ENCODE measurements around the gene PTPRT. TPM values are rescaled to one million over a fixed set of nuclear protein-coding genes. Genes with fewer than 3 reads are reported as not detected.

PTPRT gene
- total RNA-seq, 1 experiment from 2014 or later = not detected

DNA sequence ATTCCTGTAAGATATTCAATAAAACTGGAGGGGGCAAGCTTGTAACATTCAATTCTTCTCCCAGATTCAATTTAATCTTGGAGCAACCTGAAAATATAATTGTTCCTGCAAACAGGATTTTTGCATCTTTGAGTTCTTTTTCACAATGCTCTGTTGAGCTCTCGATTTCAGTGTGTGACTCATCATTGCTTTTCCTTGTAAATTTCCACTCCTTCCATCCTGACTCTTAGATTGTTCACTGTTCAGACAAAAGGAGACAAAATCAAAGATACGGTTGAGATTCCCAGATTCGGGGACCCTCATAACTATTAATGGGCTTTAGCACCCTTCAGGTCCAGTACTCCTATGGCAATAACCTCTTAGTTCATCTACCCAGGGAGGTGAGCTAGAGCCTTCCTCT lies 999.6 kb downstream of the PTPRT start:
- CTCF ChIA-PET = no interaction called here
- DNase-seq (ENCODE audit: low spot score) = no peak
- Histone ChIP-seq H3K27ac (ENCODE audit: low read depth, low read length, poor library complexity, severe bottlenecking) (no peak overlapping the region), H3K36me3 (ENCODE audit: insufficient read depth, low read length, poor library complexity, severe bottlenecking) (no peaks in the 10 kb centered on the region), H3K9me3 (ENCODE audit: low read depth, low read length, poor library complexity, severe bottlenecking) (no peaks in the 10 kb centered on the region), H3K4me1 (ENCODE audit: insufficient read depth, low read length, poor library complexity, severe bottlenecking) (no peaks in the 10 kb centered on the region), H3K27me3 (replicated peaks; ENCODE audit: insufficient read depth, low read depth, low read length, poor library complexity) (no peaks in the 10 kb centered on the region), H3K4me3 (ENCODE audit: low read depth, low read length, poor library complexity, severe bottlenecking) (no peak overlapping the region)
- TF ChIP-seq, protein P1, sequence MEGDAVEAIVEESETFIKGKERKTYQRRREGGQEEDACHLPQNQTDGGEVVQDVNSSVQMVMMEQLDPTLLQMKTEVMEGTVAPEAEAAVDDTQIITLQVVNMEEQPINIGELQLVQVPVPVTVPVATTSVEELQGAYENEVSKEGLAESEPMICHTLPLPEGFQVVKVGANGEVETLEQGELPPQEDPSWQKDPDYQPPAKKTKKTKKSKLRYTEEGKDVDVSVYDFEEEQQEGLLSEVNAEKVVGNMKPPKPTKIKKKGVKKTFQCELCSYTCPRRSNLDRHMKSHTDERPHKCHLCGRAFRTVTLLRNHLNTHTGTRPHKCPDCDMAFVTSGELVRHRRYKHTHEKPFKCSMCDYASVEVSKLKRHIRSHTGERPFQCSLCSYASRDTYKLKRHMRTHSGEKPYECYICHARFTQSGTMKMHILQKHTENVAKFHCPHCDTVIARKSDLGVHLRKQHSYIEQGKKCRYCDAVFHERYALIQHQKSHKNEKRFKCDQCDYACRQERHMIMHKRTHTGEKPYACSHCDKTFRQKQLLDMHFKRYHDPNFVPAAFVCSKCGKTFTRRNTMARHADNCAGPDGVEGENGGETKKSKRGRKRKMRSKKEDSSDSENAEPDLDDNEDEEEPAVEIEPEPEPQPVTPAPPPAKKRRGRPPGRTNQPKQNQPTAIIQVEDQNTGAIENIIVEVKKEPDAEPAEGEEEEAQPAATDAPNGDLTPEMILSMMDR (conservative IDR thresholded peaks at IDR 0.05; ENCODE audit: low read depth, low read length) = no peak
- no peak for TF ChIP-seq EZH2 (IDR thresholded peaks at IDR 0.05; ENCODE audit: borderline replicate concordance, low read depth, low read length, poor library complexity, severe bottlenecking)
- intact Hi-C loops (cut with micrococcal nuclease; ENCODE audit: unreplicated experiment) = no loop called here
- POLR2A ChIA-PET (ENCODE audit: low non-redundant PET) = no interaction called here
- no TSS peak for BruUV-seq (replicated peaks)

DNA sequence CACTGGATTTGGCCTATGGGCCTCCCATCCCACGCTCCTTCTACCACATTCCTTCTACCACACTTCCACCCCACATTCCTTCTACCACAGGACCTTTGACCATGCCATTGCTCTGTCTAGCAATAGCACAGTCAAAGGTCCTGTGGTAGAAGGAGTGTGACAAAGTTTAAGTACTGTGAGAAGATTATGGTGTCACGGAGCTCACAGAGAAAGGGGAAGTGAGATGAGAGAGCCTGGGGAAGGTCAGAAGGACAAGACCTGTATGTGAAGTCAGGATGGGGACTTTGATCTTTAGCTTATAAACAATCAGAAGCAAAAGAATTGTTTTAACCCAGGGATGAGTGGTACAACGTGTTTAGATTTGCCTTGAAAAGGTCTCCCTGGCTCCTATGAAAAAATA lies 1003.4 kb downstream of the PTPRT start:
- intact Hi-C loops (cut with micrococcal nuclease; ENCODE audit: unreplicated experiment) = no loop called here
- Histone ChIP-seq H3K27me3 (replicated peaks; ENCODE audit: insufficient read depth, low read depth, low read length, poor library complexity) (no peaks in the 10 kb centered on the region), H3K9me3 (ENCODE audit: low read depth, low read length, poor library complexity, severe bottlenecking) (no peaks in the 10 kb centered on the region), H3K4me1 (ENCODE audit: insufficient read depth, low read length, poor library complexity, severe bottlenecking) (no peaks in the 10 kb centered on the region), H3K4me3 (ENCODE audit: low read depth, low read length, poor library complexity, severe bottlenecking) (no peak overlapping the region), H3K36me3 (ENCODE audit: insufficient read depth, low read length, poor library complexity, severe bottlenecking) (no peaks in the 10 kb centered on the region), H3K27ac (ENCODE audit: low read depth, low read length, poor library complexity, severe bottlenecking) (no peak overlapping the region)
- ChIA-PET CTCF (no interaction called here), POLR2A (ENCODE audit: low non-redundant PET) (no interaction called here)
- BruUV-seq (replicated peaks) = no TSS peak
- TF ChIP-seq, protein P1 (conservative IDR thresholded peaks at IDR 0.05; ENCODE audit: low read depth, low read length) = no peak
- TF ChIP-seq EZH2 (IDR thresholded peaks at IDR 0.05; ENCODE audit: borderline replicate concordance, low read depth, low read length, poor library complexity, severe bottlenecking) = no peak
- no peak for DNase-seq (ENCODE audit: low spot score)

- no TSS peak for BruUV-seq (replicated peaks)
- Histone ChIP-seq H3K36me3 (ENCODE audit: insufficient read depth, low read length, poor library complexity, severe bottlenecking) (no peaks in the 10 kb centered on the region), H3K4me3 (ENCODE audit: low read depth, low read length, poor library complexity, severe bottlenecking) (no peak overlapping the region), H3K9me3 (ENCODE audit: low read depth, low read length, poor library complexity, severe bottlenecking) (no peaks in the 10 kb centered on the region), H3K4me1 (ENCODE audit: insufficient read depth, low read length, poor library complexity, severe bottlenecking) (no peaks in the 10 kb centered on the region), H3K27me3 (replicated peaks; ENCODE audit: insufficient read depth, low read depth, low read length, poor library complexity) (no peaks in the 10 kb centered on the region), H3K27ac (ENCODE audit: low read depth, low read length, poor library complexity, severe bottlenecking) (no peak overlapping the region)
- CTCF ChIA-PET = no interaction called here
- DNase-seq (ENCODE audit: low spot score) = no peak
- intact Hi-C loops (cut with micrococcal nuclease; ENCODE audit: unreplicated experiment) = no loop called here
- POLR2A ChIA-PET (ENCODE audit: low non-redundant PET) = no interaction called here
- TF ChIP-seq EZH2 (IDR thresholded peaks at IDR 0.05; ENCODE audit: borderline replicate concordance, low read depth, low read length, poor library complexity, severe bottlenecking) = no peak
- TF ChIP-seq, protein P1 (conservative IDR thresholded peaks at IDR 0.05; ENCODE audit: low read depth, low read length) = no peak
Observed at GRCh38 chr20:42183147-42183546, 1006.6 kb downstream of the PTPRT start.
